HG03565 (cell line): ENCODE data around the gene SIDT2.
"Not testable (repeated sequence)": the region's sequence is repeated elsewhere in the genome, so short reads cannot be mapped to it uniquely, and the experiment has no call there.

ENCODE experiments used
- ATAC-seq: cut with Tn5 transposase; IDR thresholded peaks from one replicate; pipeline ENCODE4 v1.9.1; 2021; ENCODE audit warnings: mild to moderate bottlenecking, moderate library complexity; ENCODE audit not compliant: unreplicated experiment

SIDT2 gene

DNA sequence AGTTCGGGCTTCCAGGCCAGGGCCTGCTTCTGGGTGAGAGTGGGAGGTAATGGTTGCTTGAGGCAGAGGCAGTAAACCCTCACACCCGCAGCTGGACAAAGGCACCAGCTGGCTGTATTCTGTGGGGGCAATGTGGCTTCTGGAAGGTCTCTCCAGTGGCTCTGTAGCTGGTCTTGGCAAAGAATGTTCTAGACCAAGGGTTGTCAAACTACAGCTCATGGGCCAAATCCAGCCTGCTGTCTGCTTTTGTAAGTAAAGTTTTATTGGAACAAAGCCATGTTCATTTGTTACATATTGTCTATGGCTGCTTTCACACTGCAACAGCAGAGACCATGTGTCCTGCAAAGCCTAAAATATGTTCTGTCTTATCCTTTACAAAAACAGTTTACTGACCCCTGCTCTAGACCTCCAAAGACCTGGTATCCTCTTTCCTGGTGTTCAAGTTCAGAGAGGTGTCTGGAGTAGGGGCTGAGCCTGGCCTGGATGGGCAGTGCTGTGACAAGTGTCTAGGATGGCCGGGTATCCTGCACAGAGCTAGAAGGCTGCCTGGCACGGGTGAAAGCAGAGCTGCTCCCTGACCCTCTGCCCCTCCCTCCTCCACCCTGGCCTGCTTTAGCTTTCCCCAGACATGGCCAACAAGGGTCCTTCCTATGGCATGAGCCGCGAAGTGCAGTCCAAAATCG is 24.0 kb downstream of the SIDT2 start:
- no peak for ATAC-seq

GRCh38 chr11:117203069-117203407 is 24.5 kb downstream of the SIDT2 start:
- ATAC-seq: no peak

DNA sequence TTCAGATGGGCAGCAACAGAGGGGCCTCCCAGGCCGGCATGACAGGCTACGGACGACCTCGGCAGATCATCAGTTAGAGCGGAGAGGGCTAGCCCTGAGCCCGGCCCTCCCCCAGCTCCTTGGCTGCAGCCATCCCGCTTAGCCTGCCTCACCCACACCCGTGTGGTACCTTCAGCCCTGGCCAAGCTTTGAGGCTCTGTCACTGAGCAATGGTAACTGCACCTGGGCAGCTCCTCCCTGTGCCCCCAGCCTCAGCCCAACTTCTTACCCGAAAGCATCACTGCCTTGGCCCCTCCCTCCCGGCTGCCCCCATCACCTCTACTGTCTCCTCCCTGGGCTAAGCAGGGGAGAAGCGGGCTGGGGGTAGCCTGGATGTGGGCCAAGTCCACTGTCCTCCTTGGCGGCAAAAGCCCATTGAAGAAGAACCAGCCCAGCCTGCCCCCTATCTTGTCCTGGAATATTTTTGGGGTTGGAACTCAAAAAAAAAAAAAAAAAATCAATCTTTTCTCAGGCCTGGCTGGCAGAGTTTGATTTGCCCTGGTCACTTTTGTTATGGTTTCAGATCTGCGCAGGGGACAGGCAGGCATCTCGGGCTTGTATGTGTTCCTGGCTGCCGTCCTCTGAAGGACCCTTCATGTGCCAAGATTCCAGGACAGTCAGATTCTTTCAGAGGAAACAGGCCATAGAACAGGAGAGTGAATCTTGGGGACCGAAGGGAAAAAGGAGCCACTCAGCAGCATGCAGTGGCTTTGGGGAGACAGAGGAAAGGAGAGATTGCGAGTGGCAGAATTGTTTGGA is 25.9 kb downstream of the SIDT2 start:
- ATAC-seq: no peak

DNA sequence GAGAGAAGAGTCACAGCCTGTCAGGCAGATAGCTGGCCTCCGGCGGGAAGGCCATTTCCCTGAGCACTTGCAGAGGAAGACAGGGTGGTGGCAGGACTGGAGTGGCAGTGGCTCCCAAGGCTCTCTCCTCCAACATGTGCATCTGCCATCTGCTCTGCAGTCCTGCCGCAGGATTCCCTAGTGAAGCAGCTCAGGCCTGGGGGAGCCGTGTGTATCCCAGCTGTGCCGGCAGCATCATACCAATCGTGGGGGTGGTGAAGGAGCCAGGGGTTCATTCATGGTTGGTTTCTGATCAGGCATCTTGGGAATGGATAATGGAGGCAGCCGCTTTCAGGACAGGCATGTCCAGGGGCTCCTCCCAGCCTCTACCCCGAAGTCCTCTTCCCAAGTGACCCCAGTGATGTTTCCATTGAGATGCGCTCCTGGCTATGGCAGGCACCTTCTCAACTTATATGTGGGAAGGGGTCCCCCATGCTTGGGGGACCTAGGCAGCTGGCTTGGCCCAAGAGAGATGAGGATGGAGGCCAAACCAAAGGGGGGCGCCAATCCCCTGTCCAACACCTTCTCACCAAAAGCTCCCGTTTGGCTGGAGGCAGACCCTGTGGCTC is 26.8 kb downstream of the SIDT2 start:
- no peak for ATAC-seq

DNA sequence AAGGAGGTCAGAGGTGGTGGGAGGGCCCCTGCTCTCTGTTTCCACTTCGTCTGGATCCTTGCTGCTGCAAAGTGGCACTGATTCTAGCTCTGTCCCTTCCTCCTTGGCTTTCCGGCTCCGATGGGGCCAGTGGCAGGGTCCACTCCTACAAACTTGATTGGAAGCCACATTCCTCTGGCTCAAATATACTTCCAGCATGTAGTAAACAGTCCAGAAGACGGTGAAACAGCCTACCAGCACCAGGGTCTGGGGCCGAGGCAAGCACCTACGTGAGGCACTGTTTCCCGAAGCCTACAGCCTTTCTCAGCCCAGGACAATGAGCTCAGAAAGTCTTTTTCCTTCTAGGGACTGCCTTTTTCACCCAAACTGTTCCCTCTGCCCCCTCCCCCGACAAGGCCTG is 27.6 kb downstream of the SIDT2 start:
- ATAC-seq: not testable (repeated sequence)

DNA sequence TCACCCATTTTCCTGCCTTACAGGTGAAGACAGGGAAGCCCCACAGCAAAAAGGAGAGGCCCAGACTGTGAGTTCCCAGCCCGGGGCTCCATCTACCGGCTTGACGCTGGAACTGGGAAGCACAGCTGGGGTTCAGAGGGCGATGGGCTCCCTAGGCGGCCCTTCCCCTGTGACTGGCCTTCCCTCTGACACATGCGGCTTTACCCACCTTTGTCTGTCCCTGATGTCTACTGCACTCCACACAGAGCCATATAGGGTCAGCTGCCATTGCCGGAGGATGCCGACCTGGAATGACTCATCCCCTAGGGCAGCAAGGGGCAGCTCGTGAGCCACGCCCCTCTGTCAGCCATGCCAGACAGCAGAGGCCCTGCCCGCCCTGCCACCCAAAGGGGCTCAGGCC is 28.3 kb downstream of the SIDT2 start:
- not testable (repeated sequence) for ATAC-seq

DNA sequence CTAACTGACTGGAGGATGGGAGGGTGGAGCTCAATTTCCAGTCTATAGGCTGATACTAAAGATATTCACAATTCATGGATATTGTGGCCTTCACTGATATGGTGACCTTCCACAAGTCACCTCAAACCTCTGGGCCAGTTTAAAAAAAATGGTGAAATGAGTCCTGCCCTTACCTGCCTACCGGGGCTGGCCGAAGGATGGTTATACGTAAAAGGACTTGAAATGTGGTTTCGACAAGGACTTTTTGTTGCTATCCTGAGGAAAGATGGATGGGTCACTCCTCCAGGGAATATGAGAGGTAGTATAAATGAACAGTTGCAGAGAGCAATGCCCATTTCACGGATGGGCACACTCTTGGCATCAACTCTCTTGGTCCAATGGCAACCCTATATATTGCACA is 28.9 kb downstream of the SIDT2 start:
- not testable (repeated sequence) for ATAC-seq

DNA sequence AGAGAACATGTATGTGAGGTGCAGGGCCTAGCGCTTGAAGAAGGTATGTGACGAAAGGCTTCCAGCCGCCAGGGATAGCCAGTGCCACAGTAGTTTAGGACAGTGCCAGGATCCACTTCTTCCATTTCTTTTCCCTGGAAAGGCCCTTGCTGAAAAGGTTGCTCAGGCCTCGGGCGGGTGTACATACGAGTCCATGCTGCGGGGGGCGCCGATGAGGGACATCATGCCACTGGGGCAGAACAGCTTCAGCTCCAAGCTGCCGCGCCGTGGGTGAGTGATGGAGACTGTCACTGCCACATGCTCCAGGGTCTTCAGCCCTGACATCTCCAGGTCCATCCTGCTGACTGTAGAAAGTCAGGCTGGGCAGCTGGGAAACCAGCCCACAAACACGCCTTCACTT is 30.2 kb downstream of the SIDT2 start:
- ATAC-seq: not testable (repeated sequence)

GRCh38 chr11:117209351-117210125 is 31.0 kb downstream of the SIDT2 start:
- not testable (repeated sequence) for ATAC-seq

- ATAC-seq: no peak
Measured at GRCh38 chr11:117210620-117211019, 32.1 kb downstream of the SIDT2 start.

GRCh38 chr11:117212697-117213355 is 34.3 kb downstream of the SIDT2 start:
- no peak for ATAC-seq

- no peak for ATAC-seq
Measured at GRCh38 chr11:117214404-117215110, 36.0 kb downstream of the SIDT2 start.

DNA sequence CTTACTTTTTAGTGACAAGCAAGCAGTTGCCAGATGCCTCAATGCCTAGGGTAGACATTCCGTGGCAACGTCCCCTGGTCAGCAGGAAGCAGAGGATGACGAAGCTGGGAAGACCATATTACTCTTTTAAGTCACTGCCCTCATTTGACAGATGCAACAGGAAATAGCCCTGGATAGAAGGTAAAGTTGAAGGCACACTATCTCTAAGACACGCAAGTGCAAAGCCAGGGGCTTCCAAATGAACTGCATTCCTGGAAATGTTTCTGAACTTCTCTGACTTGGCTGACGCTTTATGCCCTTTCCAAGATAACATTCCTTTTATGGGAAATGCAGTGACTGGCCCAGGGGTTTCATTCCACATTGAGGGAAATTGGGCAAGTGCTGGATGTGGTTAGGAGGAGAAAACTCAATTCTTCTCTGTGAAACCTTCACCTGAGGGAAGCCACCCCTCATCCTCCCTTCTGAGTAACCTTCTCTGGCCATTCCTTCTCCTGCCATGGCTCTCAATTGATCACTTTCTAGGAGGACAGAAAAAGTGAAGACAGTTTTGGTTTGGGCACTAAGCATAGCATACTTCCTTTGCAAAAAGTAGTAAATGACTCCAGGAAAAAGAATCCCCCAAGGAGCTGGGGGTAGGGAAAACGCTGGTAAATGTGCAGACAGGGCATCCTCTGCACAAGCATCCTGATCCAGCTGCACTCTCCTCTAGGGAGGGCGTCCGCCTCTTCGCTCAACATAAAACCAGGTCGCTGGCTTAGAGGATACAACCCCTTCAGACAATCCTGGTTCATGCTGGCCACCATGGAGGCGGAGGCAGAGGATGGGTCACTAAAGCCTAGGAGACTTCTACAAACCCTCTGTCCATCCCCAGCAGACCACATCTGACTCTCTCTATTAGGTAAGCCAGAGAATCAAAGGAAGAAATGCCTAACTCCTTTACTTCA is 38.9 kb downstream of the SIDT2 start:
- no peak for ATAC-seq

DNA sequence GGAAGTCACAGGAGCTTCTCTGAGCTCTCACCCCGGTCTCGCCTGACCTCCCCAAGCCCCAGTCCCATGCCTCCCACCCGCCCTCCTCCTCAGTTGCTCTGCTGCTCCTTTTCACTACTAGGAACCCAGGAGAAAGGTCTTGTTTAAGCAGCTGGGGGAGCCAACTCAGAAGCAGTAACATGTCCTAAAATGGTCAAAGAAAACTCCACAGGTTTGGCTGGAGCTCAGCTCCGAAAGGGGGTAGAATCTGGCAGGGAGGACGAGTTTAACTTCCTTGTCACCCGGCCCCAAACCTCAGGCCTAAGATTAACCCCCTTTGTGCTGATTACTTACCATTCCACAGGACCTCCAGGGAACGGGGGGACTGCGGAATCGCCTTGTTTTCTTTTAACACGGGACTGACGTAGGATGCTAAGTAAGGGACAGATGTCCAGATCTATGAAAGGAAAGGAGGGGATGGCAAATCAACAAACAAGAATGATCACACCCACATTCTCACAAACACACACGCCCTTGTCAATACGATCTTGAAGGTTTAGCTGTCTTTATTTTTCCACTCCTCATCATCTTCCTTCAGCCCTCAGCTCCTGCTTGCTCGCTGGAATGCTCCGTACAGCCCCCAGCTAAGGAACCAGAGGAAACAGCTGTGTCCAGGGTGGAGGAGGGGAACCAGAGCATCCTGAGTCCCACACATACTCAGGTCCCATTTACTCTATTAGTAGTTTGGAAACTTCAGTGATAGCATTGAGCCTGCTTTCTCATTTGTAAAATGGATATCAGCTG is 39.8 kb downstream of the SIDT2 start:
- ATAC-seq: no peak

DNA sequence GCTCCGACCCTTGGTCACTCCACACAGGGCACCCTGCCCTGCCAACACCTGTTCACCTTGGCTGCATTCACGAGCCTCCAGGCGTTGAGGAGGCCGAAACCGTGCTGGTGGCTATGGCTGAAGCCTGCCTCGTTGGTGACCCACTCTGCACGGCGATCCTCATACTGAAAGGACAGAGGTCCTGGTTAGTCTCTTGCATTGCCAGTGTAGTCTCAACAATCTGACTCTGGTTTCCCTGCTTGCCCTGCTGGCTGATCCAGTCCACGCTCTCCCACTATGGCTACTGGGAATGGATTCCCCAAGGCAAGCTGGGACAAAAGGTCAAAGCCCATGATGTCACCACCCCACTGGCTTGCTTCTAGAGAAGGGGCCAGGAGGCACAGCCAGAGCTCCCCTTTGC is 40.5 kb downstream of the SIDT2 start:
- no peak for ATAC-seq

- no peak for ATAC-seq
Measured at GRCh38 chr11:117219455-117219854, 40.9 kb downstream of the SIDT2 start.

- no peak for ATAC-seq
Measured at GRCh38 chr11:117219995-117220394, 41.5 kb downstream of the SIDT2 start.

GRCh38 chr11:117220568-117220967 is 42.0 kb downstream of the SIDT2 start:
- no peak for ATAC-seq
